ENCODE data around the gene STARD13. TPM values are rescaled to one million over a fixed set of nuclear protein-coding genes. Genes with fewer than 3 reads are reported as not detected.

STARD13 gene
- total and polyA plus RNA-seq, 4 experiments from 2014 or later = 0.36 to 0.44 TPM; not detected in 2

- H3K9me3 Mint-ChIP-seq = no peaks in the 10 kb centered on the region
- peaks cover 13% of the 10 kb centered on the region in 2 donors for H3K27me3 Mint-ChIP-seq
- no peak overlapping the region for H3K27ac Mint-ChIP-seq
- Histone ChIP-seq H3K36me3 (ENCODE audit: insufficient read depth, low read length) (no peaks in the 10 kb centered on the region), H3K27me3 (ENCODE audit: insufficient read depth, low read length) (no peaks in the 10 kb centered on the region), H3K4me1 (ENCODE audit: insufficient read depth, low read length) (no peaks in the 10 kb centered on the region), H3K4me3 (ENCODE audit: low read length in 2 of 2) (no peak overlapping the region), H3K27ac (ENCODE audit: low read depth, low read length) (no peak overlapping the region), H3K9me3 (ENCODE audit: control insufficient read depth in 1 of 2, low read length in 2 of 2) (no peaks in the 10 kb centered on the region)
- ChIA-PET POLR2A (ENCODE audit: partially characterized antibody) (no interaction called here), CTCF (ENCODE audit: partially characterized antibody) (no interaction called here)
- no peak overlapping the region for H3K4me3 Mint-ChIP-seq
- no peaks in the 10 kb centered on the region for H3K4me1 Mint-ChIP-seq
- H3K36me3 Mint-ChIP-seq = no peaks in the 10 kb centered on the region
- intact Hi-C loops (cut with micrococcal nuclease) = no loop called here
- no peak for DNase-seq
Observed at GRCh38 chr13:33079960-33080359, 205.6 kb downstream of the STARD13 start.

DNA sequence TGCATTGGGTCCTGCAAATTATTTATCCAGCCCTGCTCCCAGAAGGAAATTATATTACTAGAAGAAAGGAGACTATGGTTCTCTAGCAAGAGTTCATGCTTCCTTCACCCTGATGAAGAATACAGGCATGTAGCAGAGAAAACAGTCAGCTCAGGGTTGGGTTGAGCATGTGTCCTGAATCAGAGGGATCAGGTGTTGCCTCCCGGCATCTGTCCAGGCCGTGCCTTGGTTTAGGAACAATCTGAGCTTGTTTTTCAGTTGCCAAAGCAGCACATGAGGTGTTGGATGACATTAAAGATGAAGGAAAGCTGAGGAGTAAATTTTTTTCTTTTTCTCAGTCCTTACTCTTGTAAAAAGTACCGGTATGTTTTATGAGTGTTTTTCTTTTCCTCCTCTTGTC, 207.3 kb downstream of the STARD13 start:
- Histone ChIP-seq H3K9me3 (ENCODE audit: control insufficient read depth in 1 of 2, low read length in 2 of 2) (no peaks in the 10 kb centered on the region), H3K27ac (ENCODE audit: low read depth, low read length) (no peak overlapping the region), H3K36me3 (ENCODE audit: insufficient read depth, low read length) (no peaks in the 10 kb centered on the region), H3K4me1 (ENCODE audit: insufficient read depth, low read length) (no peaks in the 10 kb centered on the region), H3K4me3 (ENCODE audit: low read length in 2 of 2) (no peak overlapping the region), H3K27me3 (ENCODE audit: insufficient read depth, low read length) (no peaks in the 10 kb centered on the region)
- Mint-ChIP-seq H3K36me3 (no peaks in the 10 kb centered on the region), H3K27me3 (peaks cover 13% of the 10 kb centered on the region in 2 donors), H3K4me1 (no peaks in the 10 kb centered on the region), H3K9me3 (no peaks in the 10 kb centered on the region), H3K27ac (no peak overlapping the region), H3K4me3 (no peak overlapping the region)
- intact Hi-C loops (cut with micrococcal nuclease) = no loop called here
- ChIA-PET POLR2A (ENCODE audit: partially characterized antibody) (no interaction called here), CTCF (ENCODE audit: partially characterized antibody) (no interaction called here)
- DNase-seq = no peak

DNA sequence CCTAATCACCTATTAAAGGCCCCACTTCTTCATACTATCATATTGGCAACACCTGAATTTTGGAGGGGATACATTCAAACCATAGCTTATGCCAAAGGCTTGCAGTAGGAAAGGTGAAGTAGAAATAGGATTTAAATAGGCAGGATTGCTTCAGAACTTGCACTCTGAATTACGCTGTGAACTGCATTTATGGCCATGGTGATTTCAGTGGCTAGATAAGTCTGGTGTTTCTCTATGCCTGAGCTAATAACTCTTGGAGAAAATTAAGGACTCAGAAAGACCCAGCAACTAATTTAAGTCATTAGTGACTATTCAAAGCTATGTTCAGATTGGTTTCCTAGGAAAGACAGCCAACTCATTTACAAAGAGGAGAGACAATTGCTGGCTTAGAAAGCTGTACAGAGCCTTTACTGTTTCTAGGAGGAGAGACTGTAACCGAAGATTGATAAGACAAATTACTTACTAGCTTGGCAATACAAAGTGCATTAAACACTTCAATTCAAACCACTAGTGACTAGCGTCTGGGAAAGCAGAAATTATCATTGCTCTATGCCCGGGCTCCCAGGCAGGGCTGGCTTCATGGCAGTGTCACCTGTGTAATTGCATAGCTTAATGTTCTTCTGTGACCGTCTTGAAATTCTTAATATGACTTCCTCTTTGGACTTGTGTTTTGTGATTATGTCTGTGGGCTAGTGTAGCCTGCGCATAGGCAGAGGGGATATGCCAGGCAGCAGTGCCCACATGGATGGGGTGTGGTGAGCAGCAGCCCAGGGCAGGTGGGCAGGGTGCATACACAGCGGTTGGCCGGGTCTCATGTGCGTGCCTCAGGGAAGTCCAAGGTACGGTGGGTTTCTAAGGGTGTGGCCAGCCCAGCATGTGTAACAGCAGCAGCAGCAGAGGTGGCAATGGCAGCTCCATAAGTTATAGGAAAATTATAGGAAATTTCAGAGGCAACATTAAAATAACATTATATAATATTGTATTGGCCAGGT, 209.3 kb downstream of the STARD13 start:
- H3K27me3 ChIP-seq (ENCODE audit: insufficient read depth, low read length) = no peaks in the 10 kb centered on the region
- DNase-seq = no peak
- Mint-ChIP-seq H3K9me3 (no peaks in the 10 kb centered on the region), H3K4me3 (no peak overlapping the region), H3K36me3 (no peaks in the 10 kb centered on the region), H3K4me1 (no peaks in the 10 kb centered on the region), H3K27ac (no peak overlapping the region), H3K27me3 (peaks cover 8 to 13% of the 10 kb centered on the region in 2 donors)
- no peak overlapping the region for H3K27ac ChIP-seq (ENCODE audit: low read depth, low read length)
- H3K4me1 ChIP-seq (ENCODE audit: insufficient read depth, low read length) = no peaks in the 10 kb centered on the region
- H3K9me3 ChIP-seq (ENCODE audit: control insufficient read depth in 1 of 2, low read length in 2 of 2) = no peaks in the 10 kb centered on the region
- ChIA-PET CTCF (ENCODE audit: partially characterized antibody) (no interaction called here), POLR2A (ENCODE audit: partially characterized antibody) (interaction anchor here (1.9 kb wide), 1 partner anchor 467 kb away, joined by 4 read pairs; no protein-coding TSS in a partner anchor)
- no peaks in the 10 kb centered on the region for H3K36me3 ChIP-seq (ENCODE audit: insufficient read depth, low read length)
- no peak overlapping the region for H3K4me3 ChIP-seq (ENCODE audit: low read length in 2 of 2)
- intact Hi-C loops (cut with micrococcal nuclease) = no loop called here

GRCh38 chr13:33073338-33073737, 212.2 kb downstream of the STARD13 start:
- Histone ChIP-seq H3K36me3 (ENCODE audit: insufficient read depth, low read length) (no peaks in the 10 kb centered on the region), H3K27ac (ENCODE audit: low read depth, low read length) (no peak overlapping the region), H3K4me3 (ENCODE audit: low read length in 2 of 2) (no peak overlapping the region), H3K9me3 (ENCODE audit: control insufficient read depth in 1 of 2, low read length in 2 of 2) (no peaks in the 10 kb centered on the region), H3K27me3 (ENCODE audit: insufficient read depth, low read length) (no peaks in the 10 kb centered on the region), H3K4me1 (ENCODE audit: insufficient read depth, low read length) (no peaks in the 10 kb centered on the region)
- Mint-ChIP-seq H3K4me3 (no peak overlapping the region), H3K4me1 (no peaks in the 10 kb centered on the region), H3K36me3 (no peaks in the 10 kb centered on the region), H3K9me3 (no peaks in the 10 kb centered on the region), H3K27me3 (peaks cover 0 to 1% of the 10 kb centered on the region in 2 donors), H3K27ac (no peak overlapping the region)
- ChIA-PET POLR2A (ENCODE audit: partially characterized antibody) (no interaction called here), CTCF (ENCODE audit: partially characterized antibody) (no interaction called here)
- intact Hi-C loops (cut with micrococcal nuclease) = no loop called here
- no peak for DNase-seq

DNA sequence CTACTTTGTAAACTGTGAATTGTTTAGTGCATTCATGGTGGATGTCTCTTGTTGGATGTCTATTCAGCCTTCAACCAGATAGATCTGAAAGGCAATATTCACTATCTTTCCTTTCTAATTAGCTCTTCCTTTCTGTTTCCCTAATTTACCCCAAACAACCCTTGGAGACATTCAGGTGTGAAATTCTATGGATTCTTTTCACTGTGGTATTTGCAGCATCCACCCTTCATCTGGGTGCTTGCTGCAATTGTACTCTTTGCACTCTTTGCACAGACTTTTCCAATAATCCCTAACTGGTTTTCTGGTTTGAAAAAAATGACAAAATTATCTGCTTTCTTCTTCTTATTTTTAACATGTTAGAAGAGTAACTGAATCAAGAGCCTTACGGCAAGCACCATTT, 212.8 kb downstream of the STARD13 start:
- H3K27me3 Mint-ChIP-seq = peaks cover 0 to 1% of the 10 kb centered on the region in 2 donors
- no peaks in the 10 kb centered on the region for H3K4me1 ChIP-seq (ENCODE audit: insufficient read depth, low read length)
- H3K4me3 Mint-ChIP-seq = no peak overlapping the region
- no peaks in the 10 kb centered on the region for H3K36me3 ChIP-seq (ENCODE audit: insufficient read depth, low read length)
- H3K27ac ChIP-seq (ENCODE audit: low read depth, low read length) = no peak overlapping the region
- no peak for DNase-seq
- H3K9me3 ChIP-seq (ENCODE audit: control insufficient read depth in 1 of 2, low read length in 2 of 2) = no peaks in the 10 kb centered on the region
- H3K36me3 Mint-ChIP-seq = no peaks in the 10 kb centered on the region
- intact Hi-C loops (cut with micrococcal nuclease) = no loop called here
- H3K4me1 Mint-ChIP-seq = no peaks in the 10 kb centered on the region
- POLR2A ChIA-PET (ENCODE audit: partially characterized antibody) = no interaction called here
- no peaks in the 10 kb centered on the region for H3K27me3 ChIP-seq (ENCODE audit: insufficient read depth, low read length)
- H3K27ac Mint-ChIP-seq = no peak overlapping the region
- CTCF ChIA-PET (ENCODE audit: partially characterized antibody) = no interaction called here
- no peak overlapping the region for H3K4me3 ChIP-seq (ENCODE audit: low read length in 2 of 2)
- H3K9me3 Mint-ChIP-seq = no peaks in the 10 kb centered on the region

DNA sequence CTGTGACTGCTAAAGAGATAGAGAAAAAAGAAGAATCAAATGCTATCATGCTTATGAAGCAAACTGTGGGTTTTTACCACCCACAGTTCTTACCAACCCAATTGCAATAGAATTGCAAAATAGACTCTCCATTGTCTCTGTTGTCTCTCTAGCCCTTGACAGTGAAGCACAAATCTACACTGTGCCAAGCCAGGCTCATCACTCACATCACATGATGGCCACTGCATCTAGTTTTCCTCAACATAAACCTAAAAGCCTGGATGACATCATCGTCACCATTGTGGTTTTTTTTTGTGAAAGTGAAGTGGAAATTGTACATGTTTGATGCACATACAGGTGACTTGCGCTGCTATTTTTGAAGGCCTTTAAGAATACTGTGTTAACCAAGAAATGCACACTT, 213.3 kb downstream of the STARD13 start:
- Mint-ChIP-seq H3K27me3 (peaks cover 0 to 1% of the 10 kb centered on the region in 2 donors), H3K4me1 (no peaks in the 10 kb centered on the region), H3K27ac (no peak overlapping the region), H3K36me3 (no peaks in the 10 kb centered on the region), H3K9me3 (no peaks in the 10 kb centered on the region), H3K4me3 (no peak overlapping the region)
- Histone ChIP-seq H3K4me3 (ENCODE audit: low read length in 2 of 2) (no peak overlapping the region), H3K27ac (ENCODE audit: low read depth, low read length) (no peak overlapping the region), H3K4me1 (ENCODE audit: insufficient read depth, low read length) (no peaks in the 10 kb centered on the region), H3K9me3 (ENCODE audit: control insufficient read depth in 1 of 2, low read length in 2 of 2) (no peaks in the 10 kb centered on the region), H3K27me3 (ENCODE audit: insufficient read depth, low read length) (no peaks in the 10 kb centered on the region), H3K36me3 (ENCODE audit: insufficient read depth, low read length) (no peaks in the 10 kb centered on the region)
- DNase-seq = no peak
- intact Hi-C loops (cut with micrococcal nuclease) = no loop called here
- POLR2A ChIA-PET (ENCODE audit: partially characterized antibody) = no interaction called here
- CTCF ChIA-PET (ENCODE audit: partially characterized antibody) = no interaction called here

DNA sequence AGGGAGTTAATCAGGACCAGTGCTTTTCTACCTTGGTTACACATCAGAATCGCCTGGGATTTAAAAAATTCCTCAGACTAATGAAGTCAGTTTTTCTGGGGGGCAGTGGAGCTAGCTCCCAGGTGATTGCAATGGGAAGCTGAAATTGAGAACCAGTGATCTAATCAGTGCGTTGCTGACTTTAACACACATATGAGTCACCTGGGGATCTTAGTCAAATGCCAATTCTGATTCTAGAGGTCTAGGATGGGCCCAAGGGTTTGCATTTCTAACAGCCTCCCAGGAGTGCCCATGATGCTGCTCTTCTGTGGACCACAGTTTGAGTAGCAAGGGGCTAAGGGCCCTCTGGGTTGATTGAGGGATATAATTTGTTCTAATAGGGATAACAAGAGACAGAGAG, 214.8 kb downstream of the STARD13 start:
- intact Hi-C loops (cut with micrococcal nuclease) = no loop called here
- no peaks in the 10 kb centered on the region for H3K4me1 ChIP-seq (ENCODE audit: insufficient read depth, low read length)
- no peaks in the 10 kb centered on the region for H3K27me3 ChIP-seq (ENCODE audit: insufficient read depth, low read length)
- H3K9me3 Mint-ChIP-seq = no peaks in the 10 kb centered on the region
- DNase-seq = no peak
- H3K27ac Mint-ChIP-seq = no peak overlapping the region
- ChIA-PET CTCF (ENCODE audit: partially characterized antibody) (no interaction called here), POLR2A (ENCODE audit: partially characterized antibody) (no interaction called here)
- no peaks in the 10 kb centered on the region for H3K4me1 Mint-ChIP-seq
- no peak overlapping the region for H3K4me3 Mint-ChIP-seq
- H3K27me3 Mint-ChIP-seq = peaks cover 0 to 1% of the 10 kb centered on the region in 2 donors
- H3K27ac ChIP-seq (ENCODE audit: low read depth, low read length) = no peak overlapping the region
- no peaks in the 10 kb centered on the region for H3K36me3 Mint-ChIP-seq
- no peak overlapping the region for H3K4me3 ChIP-seq (ENCODE audit: low read length in 2 of 2)
- H3K36me3 ChIP-seq (ENCODE audit: insufficient read depth, low read length) = no peaks in the 10 kb centered on the region
- H3K9me3 ChIP-seq (ENCODE audit: control insufficient read depth in 1 of 2, low read length in 2 of 2) = no peaks in the 10 kb centered on the region
